Kidney (tissue), 14 donors: ENCODE measurements around the gene ICOS. TPM values are rescaled to one million over a fixed set of nuclear protein-coding genes. Genes with fewer than 3 reads are reported as not detected.
"Not testable (repeated sequence)": the region's sequence is repeated elsewhere in the genome, so short reads cannot be mapped to it uniquely, and the experiment has no call there.

Experiments
- DNase-seq, 5 donors: peaks; one replicate each; pipeline ENCODE4 v3.0.0-alpha.2; 2013 to 2020
- FAIRE-seq: peaks from 2 replicates; lab custom pipeline; 2012; peaks lifted over from hg19 to GRCh38; lab: Jason Lieb, UNC
- H3K27ac ChIP-seq, 2 donors: one replicate each; pipeline ENCODE4 v1.7.0; 2013; ENCODE audit warnings: low read depth in 2 of 2, low read length in 2 of 2, inconsistent platforms in 1 of 2
- H3K27me3 ChIP-seq: one replicate; pipeline ENCODE4 v1.7.1; 2013; ENCODE audit warnings: low read length, inconsistent platforms; ENCODE audit not compliant: control insufficient read depth, insufficient read depth
- H3K36me3 ChIP-seq, 3 donors: one replicate each; pipeline versions ENCODE4 v1.7.0 to v1.7.1; 2013; ENCODE audit warnings: low read length in 3 of 3, control low read depth in 1 of 3, inconsistent platforms in 1 of 3; ENCODE audit not compliant: insufficient read depth in 3 of 3, control insufficient read depth in 2 of 3
- H3K4me1 ChIP-seq, 3 donors: one replicate each; pipeline versions ENCODE4 v1.7.0 to v1.7.1; 2013; ENCODE audit warnings: low read length in 3 of 3, inconsistent platforms in 1 of 3, low read depth in 1 of 3; ENCODE audit not compliant: control insufficient read depth in 2 of 3, insufficient read depth in 2 of 3
- H3K4me3 ChIP-seq, 3 donors: one replicate each; pipeline versions ENCODE4 v1.7.0 to v1.8.1; 2013; ENCODE audit warnings: low read length in 3 of 3, control low read depth in 1 of 3, inconsistent platforms in 1 of 3
- H3K9ac ChIP-seq, 3 donors: one replicate each; pipeline versions ENCODE4 v1.7.0 to v1.7.1; 2013; ENCODE audit warnings: low read length in 3 of 3, control low read depth in 1 of 3, inconsistent platforms in 1 of 3
- H3K9me3 ChIP-seq, 3 donors: one replicate each; pipeline versions ENCODE4 v1.7.0 to v1.7.1; 2013; ENCODE audit warnings: low read length in 3 of 3, control low read depth in 1 of 3, inconsistent platforms in 1 of 3; ENCODE audit not compliant: control insufficient read depth in 2 of 3, insufficient read depth in 1 of 3
- intact Hi-C: fragments of 100-400 bp; cut with DNase I; formaldehyde crosslinking; loops from one replicate; pipeline ENCODE4 v1.11.1; 2022
- polyA plus RNA-seq: library from polyadenylated mRNA; stranded (reverse); fragments of 350-450 nt; fragmentation: Illumina TruSeq; extraction: RNeasy Lipid Tissue Mini Kit (QIAGEN cat#74804); gene quantifications from one replicate; pipeline ENCODE4 v1.2.3, GENCODE V29; 2014; ENCODE audit warnings: low read depth, low replicate concordance; ENCODE audit not compliant: insufficient read depth
- total RNA-seq: library from RNA; stranded (reverse); fragmentation: NEBNext Ultra II Directional; extraction: Animal tissue kit (Norgen Biotek cat#: 25700); gene quantifications from one replicate; pipeline ENCODE4 v1.2.1, GENCODE V29; 2021
- TF ChIP-seq, protein P1 (sequence below): IDR thresholded peaks from 3 replicates; pipeline ENCODE4 v1.5.1; 2012; ENCODE audit warnings: mild to moderate bottlenecking, moderate library complexity, borderline replicate concordance; ENCODE audit not compliant: insufficient read depth; ENCODE audit errors: extremely low read depth
- donor health status: control.
- donor health status: control.
- donor health status: control.
- donor health status: control.
- donor health status: control.
- donor health status: DM: yes; HTN: yes; CAD: no.
- donor health status: Normal renal cell carcinoma (clear cell type).

Gene ICOS
- total and polyA plus RNA-seq, 2 donors from 2014 or later, result 0.85 TPM; not detected in 1

DNA sequence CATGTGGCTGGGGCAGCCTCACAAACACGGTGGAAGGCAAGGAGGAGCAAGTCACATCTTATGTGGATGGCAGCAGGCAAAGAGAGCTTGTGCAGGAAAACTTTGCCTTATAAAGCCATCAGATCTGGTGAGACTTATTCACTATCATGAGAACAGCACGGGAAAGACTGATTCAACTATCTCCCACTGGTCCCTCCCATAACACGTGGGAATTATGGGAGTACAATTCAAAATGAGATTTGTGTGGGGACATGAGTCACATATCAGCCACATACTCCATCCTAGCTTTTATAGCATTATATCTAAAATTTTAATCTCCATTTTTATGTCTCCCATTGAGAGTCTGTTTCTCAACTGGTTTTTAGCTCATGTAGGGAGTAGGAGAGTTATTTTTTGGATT is 45.7 kb downstream of the ICOS start:
- Histone ChIP-seq H3K27ac (no peak overlapping the region), H3K4me3 (no peak overlapping the region), H3K36me3 (no peaks in the 10 kb centered on the region), H3K4me1 (no peaks in the 10 kb centered on the region), H3K9ac (no peak overlapping the region), H3K9me3 (no peaks in the 10 kb centered on the region), H3K27me3 (no peaks in the 10 kb centered on the region)
- TF ChIP-seq, protein P1, sequence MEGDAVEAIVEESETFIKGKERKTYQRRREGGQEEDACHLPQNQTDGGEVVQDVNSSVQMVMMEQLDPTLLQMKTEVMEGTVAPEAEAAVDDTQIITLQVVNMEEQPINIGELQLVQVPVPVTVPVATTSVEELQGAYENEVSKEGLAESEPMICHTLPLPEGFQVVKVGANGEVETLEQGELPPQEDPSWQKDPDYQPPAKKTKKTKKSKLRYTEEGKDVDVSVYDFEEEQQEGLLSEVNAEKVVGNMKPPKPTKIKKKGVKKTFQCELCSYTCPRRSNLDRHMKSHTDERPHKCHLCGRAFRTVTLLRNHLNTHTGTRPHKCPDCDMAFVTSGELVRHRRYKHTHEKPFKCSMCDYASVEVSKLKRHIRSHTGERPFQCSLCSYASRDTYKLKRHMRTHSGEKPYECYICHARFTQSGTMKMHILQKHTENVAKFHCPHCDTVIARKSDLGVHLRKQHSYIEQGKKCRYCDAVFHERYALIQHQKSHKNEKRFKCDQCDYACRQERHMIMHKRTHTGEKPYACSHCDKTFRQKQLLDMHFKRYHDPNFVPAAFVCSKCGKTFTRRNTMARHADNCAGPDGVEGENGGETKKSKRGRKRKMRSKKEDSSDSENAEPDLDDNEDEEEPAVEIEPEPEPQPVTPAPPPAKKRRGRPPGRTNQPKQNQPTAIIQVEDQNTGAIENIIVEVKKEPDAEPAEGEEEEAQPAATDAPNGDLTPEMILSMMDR, result no peak
- no peak for DNase-seq
- intact Hi-C loops, result no loop called here
- no peak for FAIRE-seq

DNA sequence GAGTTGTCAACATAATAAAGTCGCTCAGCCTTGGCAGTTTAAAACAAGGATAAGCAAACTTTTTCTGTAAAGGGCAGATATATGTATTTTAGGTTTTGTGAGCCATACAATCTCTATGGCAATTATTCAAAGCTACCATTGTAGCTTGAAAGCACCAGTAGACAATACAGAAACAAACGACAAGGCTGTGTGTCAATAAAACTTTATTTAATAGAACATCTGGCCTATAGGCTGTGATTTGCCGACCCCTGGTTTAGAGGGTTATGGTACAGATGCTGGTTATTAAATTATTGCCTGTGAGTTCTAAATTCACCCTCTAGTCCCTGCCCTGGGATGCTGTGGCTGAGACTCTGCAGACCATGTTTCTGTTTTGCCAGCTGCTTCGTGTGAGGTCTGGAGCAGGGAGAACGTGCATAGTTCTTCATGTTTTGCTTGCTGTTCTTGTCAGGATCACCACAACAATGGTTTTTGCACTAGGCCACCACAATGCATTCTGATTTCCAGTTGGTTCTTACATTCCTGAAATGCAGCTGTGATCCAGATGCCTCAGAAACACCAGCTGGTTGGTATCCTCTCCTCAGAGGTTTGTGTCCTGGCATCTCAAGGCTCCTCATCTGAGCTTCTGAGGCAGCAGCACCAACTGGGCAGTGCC is 46.6 kb downstream of the ICOS start:
- H3K27ac ChIP-seq, result no peak overlapping the region
- H3K4me3 ChIP-seq, result no peak overlapping the region
- no peak for DNase-seq
- TF ChIP-seq, protein P1, result no peak
- no peaks in the 10 kb centered on the region for H3K9me3 ChIP-seq
- no peaks in the 10 kb centered on the region for H3K4me1 ChIP-seq
- no peak for FAIRE-seq
- no peaks in the 10 kb centered on the region for H3K36me3 ChIP-seq
- no peak overlapping the region for H3K9ac ChIP-seq
- no peaks in the 10 kb centered on the region for H3K27me3 ChIP-seq
- intact Hi-C loops, result no loop called here

- H3K27me3 ChIP-seq, H3K9me3 ChIP-seq, H3K36me3 ChIP-seq, intact Hi-C loops, H3K27ac ChIP-seq, DNase-seq, FAIRE-seq, H3K9ac ChIP-seq, H3K4me3 ChIP-seq, H3K4me1 ChIP-seq: not testable (repeated sequence)
Observed at GRCh38 chr2:203985978-203986377, 49.4 kb downstream of the ICOS start.

- H3K4me3 ChIP-seq, result no peak overlapping the region
- intact Hi-C loops, result no loop called here
- TF ChIP-seq, protein P1, result no peak
- no peak overlapping the region for H3K9ac ChIP-seq
- no peaks in the 10 kb centered on the region for H3K4me1 ChIP-seq
- H3K36me3 ChIP-seq, result no peaks in the 10 kb centered on the region
- FAIRE-seq (no peak), DNase-seq (no peak)
- H3K27me3 ChIP-seq, result no peaks in the 10 kb centered on the region
- no peak overlapping the region for H3K27ac ChIP-seq
- H3K9me3 ChIP-seq, result no peaks in the 10 kb centered on the region
Observed at GRCh38 chr2:203987959-203988358, 51.4 kb downstream of the ICOS start.
